HG02588 (cell line): ENCODE data around the gene TTLL5.
"Not testable (repeated sequence)": the region's sequence is repeated elsewhere in the genome, so short reads cannot be mapped to it uniquely, and the experiment has no call there.

ENCODE experiments used
- ATAC-seq: cut with Tn5 transposase; IDR thresholded peaks from one replicate; pipeline ENCODE4 v1.9.1; 2021; ENCODE audit warnings: mild to moderate bottlenecking, moderate library complexity; ENCODE audit not compliant: unreplicated experiment

The TTLL5 gene

DNA sequence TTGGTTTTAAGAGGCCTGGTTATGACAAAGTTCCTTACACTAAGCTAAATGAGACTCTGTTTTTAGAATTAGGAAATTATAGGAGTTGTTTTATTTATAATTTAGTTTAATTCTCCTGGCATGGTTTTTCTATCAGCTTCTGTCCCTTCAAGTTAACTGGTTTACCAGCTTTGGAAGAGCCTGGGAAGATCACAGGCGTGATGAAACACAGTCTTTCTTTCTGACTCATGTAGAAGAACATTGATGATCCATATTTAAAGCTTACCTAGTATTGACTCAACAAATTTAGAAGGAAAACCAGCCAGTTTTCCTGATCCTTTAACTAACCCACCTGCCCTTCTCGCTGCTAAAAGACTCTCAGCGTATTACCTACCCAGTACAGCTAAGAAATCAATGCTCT is 165.6 kb downstream of the TTLL5 start:
- ATAC-seq = no peak

DNA sequence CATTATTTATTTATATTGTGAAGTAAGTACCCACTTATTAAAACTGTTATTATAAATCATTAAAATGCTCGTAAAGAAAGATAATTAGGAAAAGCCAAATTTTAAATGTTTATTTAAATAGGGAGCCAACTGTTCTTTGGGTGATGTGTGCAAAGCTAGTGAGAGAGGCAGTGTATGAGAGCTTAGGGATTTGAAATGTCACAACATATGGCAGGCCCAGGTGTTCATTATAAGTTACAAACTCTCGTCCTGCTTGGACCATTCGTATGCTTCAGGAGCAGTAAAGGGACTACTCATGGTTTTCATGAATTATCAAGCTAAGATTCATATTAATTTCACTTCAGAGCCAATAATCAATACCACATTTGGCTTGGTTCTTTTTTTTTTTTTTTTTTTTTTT is 166.3 kb downstream of the TTLL5 start:
- no peak for ATAC-seq

DNA sequence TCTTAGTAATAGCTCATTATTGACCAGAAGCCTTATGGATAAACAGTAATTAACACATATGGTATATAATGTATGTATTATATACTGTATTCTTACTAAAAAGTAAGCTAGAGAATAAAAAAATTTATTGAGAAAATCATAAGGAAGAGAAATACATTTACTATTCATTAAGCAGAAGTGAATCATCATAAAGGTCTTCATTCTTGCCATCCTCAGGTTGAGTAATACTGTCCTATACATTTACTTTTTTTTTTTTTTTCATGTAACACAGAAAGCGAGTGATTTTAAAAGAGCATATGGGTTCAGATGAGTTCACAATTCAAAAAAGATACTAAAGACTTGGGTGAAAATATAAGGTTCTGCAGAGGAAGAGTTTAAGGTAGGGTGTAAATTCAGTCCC is 168.3 kb downstream of the TTLL5 start:
- no peak for ATAC-seq

DNA sequence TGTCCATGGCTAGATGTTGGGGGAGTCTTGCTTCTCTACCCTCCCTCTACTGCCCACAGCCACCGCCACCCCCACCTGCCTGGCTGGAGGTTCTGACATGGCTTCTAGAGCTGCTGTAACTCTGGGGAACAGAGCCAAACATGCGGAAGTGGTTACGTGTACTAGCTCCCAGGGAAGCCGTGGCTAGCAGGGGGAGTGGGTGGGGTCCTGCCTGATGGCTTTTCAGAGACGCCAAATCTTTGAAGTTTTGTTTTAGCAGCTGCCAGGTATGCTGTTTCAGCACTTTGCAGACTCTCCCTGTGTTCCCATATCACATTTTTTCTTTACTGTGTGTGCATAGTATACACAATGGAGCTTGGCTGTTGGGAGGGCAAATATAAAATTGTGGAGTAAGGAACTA is 170.4 kb downstream of the TTLL5 start:
- no peak for ATAC-seq

DNA sequence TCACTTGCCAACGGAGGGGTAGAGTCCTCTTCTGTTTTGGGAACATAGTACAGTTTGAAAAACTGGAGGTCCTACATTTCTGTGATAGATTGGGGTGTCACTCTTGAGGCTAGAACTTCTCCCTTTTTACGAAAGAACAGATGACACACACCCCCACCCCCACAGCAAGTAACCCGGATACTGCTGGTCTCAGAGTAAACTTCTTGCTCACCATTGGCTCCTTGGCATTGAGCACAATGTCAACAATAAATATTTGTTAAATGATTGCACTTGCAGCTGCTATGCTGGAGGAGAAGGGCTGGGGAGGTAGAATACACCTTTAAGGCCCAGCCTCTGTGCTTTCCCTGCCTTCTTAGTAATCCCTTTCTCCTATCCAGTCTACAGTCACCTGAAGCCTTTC is 170.9 kb downstream of the TTLL5 start:
- ATAC-seq = no peak

DNA sequence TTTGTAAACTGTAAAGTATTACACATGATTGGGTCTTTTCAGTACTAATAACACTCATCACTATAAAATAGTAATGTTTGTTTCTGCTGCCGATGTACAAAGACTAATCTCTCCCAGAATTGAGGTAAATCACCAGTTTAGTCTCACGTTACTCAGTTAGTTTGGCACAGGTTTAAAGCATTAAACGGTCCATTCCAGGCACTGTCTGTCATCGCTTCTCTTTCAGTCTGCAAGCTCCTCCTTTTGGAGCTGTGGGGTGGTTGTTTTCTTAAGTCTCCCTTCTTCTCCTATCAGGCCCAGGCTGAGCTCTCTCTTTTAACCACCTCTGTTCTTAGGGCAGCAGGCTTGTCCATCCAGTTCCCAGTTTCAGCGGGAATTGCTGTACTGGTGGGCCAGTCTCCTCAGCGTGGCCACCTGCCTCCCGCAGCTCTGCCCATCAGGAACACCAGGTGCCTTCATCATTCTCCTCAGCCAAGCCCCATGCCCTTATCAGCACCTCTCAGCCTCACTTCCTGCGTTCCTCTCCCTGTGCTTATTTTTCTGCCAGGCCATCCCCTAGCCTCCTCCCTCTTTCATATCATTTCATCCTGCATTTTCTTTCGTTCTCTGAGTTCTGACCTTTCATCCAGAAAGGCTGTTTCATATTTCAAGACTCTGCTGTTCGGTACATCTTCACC is 171.7 kb downstream of the TTLL5 start:
- ATAC-seq = no peak

DNA sequence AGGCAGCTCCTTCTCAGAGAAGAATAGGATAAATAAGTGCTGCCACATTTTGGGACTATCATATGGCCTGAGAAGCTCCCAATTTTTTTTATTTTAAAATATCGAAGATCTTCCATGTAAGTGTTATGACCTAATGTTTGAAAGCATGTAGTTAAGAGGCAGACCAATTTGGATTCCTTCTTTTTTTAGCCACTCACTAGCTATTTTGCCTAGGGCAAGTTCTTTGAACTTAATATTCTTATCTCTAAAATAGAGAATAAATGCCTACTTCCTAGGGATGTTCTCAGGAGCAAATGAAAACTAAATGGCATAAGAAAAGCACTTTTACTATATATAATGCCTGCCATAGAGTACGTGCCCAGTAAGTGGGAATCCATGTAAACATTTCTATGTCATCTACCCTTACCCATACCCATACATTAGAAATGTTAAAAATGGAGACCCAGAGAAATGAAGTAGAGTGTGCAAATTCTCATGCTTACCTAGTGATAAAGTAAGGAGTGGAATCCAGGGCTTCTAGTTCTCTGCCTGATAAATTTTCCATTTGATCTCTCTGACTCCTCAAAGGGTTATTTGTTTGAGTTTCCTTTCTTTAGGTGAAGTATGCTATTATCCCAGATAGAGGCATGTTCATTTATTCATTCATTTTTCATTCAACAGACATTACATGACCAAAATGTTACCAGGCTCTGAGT is 172.4 kb downstream of the TTLL5 start:
- ATAC-seq = no peak

DNA sequence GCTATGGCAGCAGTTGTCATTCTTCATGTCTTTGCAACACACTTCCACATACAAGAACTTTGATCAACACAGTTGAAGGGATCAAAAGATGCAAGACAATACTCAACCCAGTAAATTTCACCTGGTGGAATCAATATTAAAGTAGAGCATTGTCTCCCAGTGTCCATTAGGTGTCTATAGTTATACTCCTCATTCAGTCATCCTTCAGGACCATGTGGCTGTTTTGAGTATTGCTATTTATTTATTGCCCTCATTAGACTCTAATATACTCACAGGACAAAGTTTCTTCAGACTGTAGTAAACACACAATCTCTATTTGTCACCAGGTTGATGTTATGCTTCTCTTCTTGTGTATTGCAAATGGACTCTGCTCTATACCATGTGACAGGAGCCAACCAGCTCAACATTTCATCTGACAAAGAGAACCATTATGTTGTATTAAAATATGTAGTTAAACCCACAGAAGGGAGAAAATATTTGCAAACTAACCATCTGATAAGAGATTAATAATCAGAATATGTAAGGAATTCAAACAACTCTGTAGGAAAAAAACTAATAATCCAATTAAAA is 174.2 kb downstream of the TTLL5 start:
- no peak for ATAC-seq

DNA sequence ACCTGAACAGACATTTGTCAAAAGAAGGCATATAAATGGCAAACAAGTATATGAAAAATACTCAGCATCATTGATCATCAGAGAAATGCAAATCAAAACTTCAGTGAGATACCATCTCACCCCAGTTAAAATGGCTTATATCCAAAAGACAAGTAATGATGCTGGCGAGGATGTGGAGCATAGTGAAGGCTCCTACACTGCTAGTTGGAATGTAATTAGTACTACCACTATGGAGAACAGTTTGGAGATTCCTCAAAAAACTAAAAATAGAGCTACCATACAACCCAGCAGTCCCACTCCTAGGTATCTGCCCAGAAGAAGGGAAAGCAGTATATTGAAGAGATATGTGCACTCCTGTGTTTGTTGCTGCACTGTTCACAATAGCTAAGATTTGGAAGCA is 174.7 kb downstream of the TTLL5 start:
- ATAC-seq = no peak

DNA sequence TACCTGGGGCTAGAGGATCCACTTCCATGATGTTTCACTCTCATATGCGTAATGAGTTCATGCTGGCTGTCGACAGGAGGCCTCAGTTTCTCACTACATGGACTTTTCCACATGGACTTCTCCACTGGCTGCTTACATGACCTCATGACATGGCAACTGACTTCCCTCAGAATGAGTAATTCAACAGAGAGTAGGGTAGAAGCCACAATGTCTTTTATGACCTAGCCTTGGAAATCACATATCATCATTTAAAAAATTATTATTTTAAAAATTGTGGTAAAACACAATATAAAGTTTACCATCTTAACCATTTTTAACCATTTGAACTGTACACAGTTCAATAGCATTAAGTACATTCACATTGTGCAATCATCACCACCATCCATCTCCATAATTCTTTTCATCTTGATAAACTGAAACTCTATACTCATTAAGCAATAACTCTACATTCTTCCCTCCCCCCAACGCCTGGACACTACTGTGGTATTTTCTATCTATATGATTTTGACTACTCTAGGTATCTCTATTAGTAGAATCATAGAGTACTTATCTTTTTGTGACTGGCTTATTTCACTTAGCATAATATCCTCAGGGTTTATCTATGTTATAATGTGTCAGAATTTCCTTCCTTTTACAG is 176.2 kb downstream of the TTLL5 start:
- no peak for ATAC-seq

DNA sequence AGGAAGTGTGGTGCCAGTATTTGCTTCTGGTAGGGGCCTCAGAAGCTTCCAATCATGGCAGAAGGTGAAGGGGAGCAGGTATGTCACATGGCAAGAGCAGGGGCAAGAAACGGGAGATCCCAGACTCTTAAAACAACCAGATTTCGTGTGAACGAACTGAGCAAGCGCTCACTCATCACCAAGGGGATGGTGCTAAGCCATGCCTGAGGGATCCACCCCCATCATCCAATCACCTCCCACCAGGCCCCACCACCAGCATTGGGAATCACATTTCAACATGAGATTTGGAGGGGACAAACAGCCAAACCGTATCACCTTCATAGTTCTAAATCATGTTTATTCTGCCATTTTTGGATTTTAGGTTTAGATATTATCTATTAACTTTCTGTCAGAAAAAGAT is 179.9 kb downstream of the TTLL5 start:
- no peak for ATAC-seq

DNA sequence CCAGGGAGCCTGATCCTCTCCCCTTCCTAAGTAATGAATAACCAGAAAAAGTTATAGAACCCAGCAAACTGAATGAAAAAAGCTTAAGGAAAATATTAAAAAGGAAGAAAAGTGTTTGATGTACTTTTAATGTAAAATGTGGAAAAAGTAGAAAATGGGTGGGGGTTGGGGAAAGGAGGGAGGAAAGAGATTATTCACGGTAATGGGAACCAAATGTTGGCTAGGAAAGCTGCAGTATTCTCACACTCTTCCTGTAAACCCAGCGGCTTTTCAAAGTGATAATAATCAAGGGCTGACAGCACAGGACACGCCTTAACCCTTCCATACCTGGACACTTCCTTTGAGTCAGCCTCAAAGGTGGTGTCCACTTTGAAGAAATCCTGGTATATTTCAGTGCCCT is 181.5 kb downstream of the TTLL5 start:
- ATAC-seq = no peak

DNA sequence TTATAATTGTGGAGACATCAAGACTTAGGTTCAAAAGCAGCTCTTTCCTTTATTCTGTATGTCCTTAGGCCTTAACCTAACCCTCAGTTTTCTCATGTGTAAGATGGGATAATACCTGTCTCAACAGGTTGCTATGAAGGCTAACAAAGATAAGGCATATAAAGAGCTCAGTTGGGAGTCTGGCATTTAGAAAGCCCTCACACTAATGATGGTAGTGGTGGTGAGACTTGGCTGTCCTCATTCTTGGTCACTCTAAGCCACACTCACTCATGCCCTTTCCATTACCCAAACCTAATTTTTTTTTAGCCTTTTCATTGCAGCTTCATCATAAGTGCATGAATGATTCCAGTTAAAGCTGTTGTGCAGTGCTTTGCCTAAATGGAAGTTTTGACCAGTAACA is 183.4 kb downstream of the TTLL5 start:
- no peak for ATAC-seq

DNA sequence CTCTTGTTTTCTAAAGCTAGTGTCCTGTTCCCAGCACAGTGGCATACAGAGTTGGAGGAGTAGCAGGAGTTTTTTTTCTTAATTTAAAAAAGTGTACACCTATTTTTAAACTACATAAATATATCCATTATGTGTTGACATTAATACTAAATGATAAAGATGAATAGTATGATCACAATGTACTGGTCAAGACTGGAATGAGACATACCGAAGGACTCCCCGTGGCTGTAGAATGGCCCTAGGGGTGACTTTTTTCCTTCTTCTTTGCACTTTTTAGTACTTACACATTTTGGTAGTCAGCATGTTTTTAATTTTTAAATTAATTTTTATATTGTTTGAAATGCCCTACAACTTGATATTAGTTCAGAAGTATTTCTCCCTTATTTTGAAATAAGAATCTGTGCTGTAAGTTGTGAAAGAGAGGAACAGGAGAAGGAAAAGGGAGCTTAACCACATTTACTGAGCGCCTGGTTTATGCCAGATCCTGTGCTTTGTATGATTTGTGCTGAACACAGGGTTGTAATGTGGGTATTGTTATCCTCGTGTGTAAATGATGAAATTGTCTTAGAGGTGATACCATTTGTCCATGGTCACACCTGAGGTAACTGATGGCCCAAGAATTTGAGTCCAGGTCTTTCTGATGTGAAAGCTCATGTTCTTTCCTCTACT is 184.2 kb downstream of the TTLL5 start:
- ATAC-seq = no peak

DNA sequence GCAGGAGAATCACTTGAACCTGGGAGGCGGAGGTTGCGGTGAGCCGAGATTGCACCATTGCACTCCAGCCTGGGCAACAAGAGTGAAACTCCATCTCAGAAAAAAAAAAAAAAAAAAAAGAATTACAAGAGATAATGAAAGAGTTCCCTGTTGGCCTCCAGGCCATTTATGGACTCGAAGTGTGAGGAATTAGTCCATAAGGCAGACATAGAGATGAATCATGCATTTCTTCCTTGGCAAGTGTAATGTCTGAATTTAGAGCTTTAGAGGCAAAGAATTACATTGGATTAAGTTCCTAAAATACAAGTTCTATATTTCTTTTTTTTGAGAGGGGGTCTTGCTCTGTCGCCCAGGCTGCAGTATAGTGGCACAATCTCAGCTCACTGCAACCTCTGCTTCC is 185.6 kb downstream of the TTLL5 start:
- ATAC-seq = not testable (repeated sequence)

DNA sequence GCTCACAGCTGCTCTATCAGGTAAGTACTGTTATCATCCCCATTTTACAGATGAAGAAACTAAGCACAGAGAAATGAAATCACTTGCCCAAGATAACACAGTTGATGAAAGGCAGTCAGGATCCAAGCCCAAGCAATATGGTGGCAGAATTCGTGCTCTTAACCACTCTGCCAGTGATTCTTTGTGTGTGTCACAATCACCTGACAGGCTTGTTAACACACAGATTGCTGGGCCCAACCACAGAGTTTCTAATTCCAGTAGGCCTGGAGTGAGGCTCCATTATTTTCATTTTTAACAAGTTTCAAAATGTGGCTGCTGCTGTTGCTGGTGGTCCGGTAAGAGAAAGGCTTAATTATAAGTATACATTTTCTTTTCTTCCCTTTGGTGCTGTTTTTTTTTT is 186.5 kb downstream of the TTLL5 start:
- ATAC-seq = no peak

DNA sequence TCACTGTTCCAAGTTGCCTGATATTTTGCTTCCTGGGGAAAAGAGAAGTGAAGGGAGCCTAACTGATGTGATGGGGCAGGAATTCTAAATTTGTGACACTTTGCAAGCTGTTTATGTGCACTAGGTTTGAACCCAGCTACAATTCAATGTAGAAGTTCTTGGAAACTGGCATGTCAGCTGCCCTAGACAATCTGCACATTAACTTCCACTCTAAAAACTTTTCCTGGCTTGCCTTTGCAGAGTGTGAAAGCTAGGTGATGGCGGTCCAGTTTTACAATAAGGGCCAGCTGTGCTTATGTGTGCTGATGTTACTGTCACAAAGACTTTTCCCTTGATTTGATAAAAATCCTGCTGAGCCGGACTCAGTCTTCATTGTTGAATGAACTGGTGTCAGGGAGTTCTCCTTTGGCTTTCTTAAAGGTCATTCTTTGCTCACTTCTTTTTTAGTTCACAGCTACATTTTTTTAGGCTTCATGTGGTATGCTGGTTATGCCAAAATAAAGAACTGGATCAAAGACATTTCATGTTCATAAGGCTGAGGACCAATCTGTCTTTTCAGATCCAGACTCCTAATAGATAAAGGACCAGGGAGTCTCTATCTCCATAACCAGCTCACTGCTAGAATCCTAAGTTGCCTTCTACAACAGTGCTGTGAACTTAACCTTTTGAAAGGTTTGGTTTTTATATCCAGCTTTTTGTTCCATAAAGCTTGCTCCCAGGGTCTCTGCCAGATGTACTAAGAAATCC is 187.3 kb downstream of the TTLL5 start:
- ATAC-seq = no peak

DNA sequence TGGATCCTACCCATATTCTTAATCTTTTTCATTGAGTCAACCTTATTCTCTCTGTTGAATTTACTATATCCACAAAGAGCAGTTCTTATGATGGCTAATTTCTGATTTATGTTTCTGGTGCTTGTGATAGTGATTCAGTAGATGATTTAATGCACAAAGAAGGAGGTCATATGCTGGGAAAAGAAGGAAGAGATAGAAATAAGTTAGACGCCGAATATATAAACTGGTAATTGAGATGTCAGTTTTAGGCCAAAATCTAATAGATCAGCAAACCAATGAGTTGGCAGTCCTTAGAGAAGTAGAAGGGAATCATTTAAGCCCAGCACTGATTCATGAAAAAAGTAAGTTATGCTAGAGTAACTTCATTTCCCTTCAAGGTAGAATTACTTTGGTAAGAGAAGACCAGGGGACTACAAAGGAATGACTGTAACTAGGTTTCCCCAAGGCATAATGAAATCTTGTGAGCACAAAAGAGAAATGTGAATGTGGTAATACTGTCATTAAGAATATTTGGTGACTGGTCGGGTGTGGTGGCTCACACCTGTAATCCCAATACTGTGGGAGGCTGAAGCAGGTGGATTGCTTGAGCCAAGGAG is 188.4 kb downstream of the TTLL5 start:
- ATAC-seq = no peak

DNA sequence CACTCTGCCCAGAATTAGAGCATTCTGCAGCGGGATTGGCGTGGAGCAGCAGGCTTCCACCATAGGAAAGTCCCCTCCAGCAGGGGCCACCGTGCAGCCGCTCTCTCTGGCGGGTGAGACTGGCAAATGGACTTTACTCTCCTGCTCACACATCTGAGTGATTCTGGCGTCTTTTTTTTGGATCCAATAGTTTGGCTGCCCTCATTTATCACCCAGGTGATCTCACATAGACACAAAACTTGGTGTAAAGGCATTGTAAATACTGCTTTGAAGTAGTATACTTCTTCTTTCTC is 190.5 kb downstream of the TTLL5 start:
- no peak for ATAC-seq

DNA sequence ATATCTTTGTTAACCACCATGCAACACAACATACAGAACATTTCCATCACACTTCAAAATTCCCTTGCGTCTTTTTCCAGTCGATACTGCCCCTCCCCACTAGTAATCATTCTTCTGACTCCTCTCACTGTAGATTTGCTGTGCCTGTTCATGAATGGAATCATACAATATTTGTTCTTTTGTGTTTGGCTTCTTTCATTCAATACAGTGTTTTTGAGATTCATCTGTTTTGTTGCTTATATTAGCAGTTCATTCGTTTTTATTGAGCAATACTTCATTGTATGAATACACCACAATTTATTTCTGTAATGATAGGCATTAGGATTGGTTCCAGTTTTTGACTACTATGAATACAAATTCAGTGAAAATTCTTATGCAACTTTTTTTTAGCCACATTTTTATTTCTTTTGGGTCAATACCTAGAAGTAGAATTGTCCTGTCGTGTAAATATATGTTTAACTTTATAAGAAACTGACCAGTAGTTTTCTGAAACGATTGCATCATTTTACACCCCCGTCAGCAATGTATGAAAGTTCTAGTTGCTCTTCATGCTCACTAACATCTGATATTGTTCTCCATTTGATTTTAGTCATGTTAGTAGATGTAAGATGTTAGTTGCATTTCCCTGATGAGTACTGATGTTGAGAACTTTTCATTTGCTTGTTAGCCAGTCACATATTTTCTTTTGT is 193.2 kb downstream of the TTLL5 start:
- no peak for ATAC-seq
